GM18873 (cell line): Measurements from ENCODE around the gene PMP22.

Experiments used
- ATAC-seq: cut with Tn5 transposase; IDR thresholded peaks from one replicate; pipeline ENCODE4 v1.9.1; 2021; ENCODE audit warnings: mild to moderate bottlenecking, moderate library complexity, moderate number of reproducible peaks; ENCODE audit not compliant: unreplicated experiment, low FRiP score

PMP22 gene

DNA sequence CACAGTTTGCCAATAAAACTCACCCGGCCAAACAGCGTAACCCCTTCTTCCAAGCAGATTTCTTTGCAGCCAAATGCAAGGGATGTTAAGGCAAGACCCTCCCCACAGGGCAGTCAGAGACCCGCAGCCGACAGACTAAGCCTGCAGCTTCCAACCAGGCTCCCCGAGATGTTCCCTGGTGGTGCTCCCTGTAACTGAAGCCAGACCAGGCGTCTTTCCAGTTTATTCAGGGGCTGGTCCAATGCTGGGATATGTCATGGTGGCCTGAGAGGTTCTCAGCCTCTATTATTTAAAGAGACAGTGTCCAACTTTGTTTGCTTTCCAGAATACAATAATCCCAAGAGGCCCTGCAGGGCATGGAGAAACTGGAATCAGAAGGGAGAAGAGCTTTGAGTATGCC lies at the start of gene PMP22:
Gene PMP22 (minus strand): TSS at position 196 of the 400 bp plus-strand sequence. CDS start 4,599 bp downstream, outside the sequence.
- no peak for ATAC-seq

DNA sequence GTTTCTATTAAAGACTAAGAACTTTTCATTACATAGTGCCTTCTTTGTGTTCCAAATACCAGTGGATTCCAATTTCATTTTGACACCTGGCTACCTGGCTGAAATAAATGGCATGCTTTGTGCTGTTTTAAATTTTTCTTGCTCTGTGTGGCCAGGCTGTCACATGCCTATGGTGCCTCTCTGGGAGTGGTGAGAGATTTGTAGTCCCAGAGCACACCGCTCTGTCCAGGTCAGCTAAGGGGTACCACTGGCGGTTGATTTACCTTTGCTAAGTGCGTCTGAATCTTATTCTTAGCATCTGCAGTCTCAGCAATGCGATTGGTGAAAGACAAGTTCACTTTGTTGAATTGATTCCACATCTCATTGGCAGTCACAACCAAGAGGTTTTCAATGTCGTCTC lies 46.9 kb upstream of the PMP22 start:
- ATAC-seq: no peak

DNA sequence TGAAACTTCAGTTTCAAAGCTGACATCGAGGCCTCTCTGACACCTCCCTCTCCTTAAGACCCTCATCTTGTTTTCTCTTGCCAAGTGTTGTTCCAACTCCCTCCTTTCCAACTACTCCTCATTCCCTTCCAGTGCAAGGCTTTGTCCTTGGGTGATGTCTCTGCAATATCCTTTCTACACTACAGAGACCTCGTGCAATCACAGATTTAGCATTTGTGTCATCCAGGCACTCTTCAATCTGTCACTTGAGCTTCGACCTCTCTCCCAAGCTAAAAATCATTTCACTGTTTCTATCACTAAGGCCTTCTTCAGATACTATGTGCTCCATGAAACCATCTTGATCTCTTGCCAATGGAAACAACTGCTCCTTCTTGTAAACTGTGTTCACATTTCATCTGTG lies 44.7 kb upstream of the PMP22 start:
- no peak for ATAC-seq

GRCh38 chr17:15309236-15309635 lies 44.1 kb upstream of the PMP22 start:
- no peak for ATAC-seq

DNA sequence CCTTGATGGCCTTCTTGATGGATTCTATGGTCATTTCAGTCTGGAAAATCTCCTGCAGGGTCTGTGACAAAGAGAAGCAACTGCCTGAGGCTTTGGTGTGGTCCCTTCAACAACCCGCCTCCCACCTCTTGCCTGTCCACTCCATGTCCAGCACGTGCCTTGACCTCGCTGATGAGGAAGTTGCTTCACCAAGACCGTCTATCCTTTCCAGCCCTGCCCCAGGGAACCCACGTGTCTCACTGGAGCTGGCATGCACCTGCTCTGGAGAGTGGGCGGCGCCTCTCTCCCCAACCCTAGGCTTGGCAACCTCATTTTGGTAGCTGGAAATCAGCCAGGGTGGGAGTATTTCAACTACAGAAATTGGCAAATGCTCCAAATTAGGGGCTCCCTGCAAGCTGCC lies 43.6 kb upstream of the PMP22 start:
- no peak for ATAC-seq

DNA sequence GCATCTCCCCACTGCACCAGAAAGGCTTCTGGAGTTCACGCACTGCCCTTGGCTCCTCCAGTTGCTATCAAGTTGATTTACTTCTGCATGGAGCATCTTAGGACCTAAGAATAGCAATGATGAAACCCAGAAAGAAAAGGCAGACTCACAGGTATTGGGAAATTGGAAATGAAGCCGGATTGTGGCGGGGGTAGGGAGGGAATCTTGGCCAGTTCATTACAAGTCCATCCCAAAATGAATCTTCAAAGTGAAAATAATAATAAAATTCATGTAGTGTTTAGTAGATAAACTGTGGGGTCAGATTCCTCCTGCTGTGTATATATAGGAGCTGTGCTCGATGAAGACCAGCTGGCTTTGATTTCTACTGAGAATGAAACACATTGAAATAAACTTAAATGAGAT lies 42.6 kb upstream of the PMP22 start:
- no peak for ATAC-seq

DNA sequence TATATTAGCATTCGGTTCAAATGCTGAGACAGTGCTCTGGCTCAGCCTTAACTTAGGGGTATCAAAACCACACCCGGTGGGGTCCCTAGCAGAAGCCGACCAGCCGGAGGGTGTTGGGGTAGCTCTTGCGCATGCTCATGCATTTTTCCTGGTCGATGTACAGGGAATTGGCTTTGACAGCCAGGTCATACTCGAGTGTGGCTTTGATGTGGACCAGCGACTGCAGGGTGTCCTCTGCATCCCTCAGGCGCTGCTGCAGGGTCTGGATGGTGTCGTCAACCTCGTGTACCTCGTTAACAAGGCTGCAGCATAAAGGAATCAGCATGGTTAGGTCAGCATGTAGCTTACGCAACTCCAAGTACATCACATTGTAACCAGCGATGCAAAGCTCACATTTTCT lies 38.7 kb upstream of the PMP22 start:
- no peak for ATAC-seq

GRCh38 chr17:15303268-15303667 lies 38.1 kb upstream of the PMP22 start:
- no peak for ATAC-seq

DNA sequence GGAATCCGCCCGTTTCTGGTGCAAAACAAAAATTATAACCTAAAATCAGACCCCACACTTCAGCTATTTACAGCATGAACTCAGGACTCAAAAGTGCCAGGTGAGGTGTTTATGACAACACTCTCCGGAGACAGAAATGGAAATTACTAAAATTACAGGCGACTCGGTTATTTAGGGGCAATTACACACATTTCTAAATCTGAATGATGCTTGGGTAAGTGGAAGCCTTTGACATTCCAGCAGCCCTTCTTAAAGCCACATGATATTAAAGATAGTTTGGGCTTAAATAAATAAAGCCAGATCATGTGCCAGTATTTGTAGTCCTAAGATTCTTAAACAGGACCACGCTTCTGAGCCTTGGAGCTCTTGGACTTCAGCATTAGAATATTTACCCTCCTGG lies 36.7 kb upstream of the PMP22 start:
- ATAC-seq: no peak

DNA sequence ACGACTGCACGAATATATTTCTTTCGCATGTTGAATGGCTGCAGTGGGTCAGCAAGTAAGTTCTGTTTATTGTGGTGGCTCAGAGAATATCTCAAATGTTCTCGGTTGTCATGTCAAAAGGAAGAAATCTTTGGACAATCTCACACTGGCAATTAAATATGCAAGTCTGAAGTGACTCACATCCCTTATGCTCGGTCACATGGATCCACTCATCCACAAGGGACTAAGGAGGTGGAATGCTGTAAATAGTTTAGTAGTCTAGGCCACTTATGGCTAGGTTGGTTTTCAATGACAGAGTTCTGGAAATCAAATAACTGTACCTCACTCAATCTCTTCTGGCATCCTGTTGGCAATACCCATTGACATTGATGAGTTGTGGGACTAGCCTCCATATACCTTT lies 33.0 kb upstream of the PMP22 start:
- ATAC-seq: no peak

GRCh38 chr17:15293558-15293957 lies 28.4 kb upstream of the PMP22 start:
- no peak for ATAC-seq

DNA sequence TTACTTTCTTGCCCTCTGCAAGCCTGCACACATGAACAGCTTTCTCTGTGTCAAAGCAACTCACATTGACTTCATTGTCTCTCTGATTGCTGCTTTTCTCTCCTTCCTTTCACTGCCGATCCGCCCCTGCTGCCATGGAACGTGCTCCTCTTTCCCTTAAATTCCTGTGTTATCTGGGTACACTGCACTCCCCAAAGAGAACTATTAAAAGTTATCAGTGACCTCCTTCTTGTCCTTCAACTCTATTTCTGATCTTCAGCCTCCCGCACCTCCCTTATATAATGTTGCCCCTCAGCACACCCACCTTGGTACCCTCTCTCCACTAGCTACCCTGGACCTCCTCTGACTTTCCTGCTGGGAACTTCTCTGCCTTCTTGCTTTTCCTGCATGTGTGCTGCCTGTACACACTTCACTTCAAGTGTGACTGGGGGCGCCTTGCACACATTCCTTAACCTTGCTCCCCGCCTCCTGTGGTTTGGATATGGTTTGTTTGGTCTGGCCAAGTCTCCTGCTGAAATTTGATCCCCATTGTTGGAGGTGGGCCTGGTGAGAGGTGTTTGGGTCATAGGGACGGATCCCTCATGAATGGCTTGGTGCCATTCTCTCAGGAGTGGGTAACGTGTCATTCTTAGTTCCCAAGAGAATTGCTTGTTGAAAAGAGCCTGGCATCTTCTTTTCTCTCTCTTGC lies 26.7 kb upstream of the PMP22 start:
- ATAC-seq: no peak

DNA sequence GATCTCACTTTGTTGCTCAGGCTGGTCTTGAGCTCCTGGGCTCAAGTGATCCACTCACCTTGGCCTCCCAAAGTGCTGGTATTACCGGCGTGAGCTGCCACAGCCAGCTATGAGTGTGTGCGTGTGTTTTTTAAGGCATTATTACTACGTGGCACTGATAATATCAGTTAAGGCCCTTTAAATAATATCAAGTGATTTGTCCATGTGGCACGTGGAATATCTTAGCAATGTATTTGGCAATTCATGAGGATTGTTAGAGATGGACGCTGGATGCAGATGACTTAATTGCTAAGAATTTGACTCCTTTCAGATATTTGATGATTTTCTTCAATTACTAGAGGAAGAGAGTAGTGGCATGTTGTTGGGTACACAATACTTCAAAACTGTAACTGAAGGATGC lies 25.5 kb upstream of the PMP22 start:
- ATAC-seq: no peak

GRCh38 chr17:15289285-15290183 lies 24.4 kb upstream of the PMP22 start:
- no peak for ATAC-seq

GRCh38 chr17:15288859-15289258 lies 23.7 kb upstream of the PMP22 start:
- no peak for ATAC-seq

GRCh38 chr17:15287538-15288267 lies 22.6 kb upstream of the PMP22 start:
- ATAC-seq: no peak

- ATAC-seq: no peak
Observed at GRCh38 chr17:15285466-15285865, 20.3 kb upstream of the PMP22 start.

- no peak for ATAC-seq
Observed at GRCh38 chr17:15284537-15284936, 19.4 kb upstream of the PMP22 start.

DNA sequence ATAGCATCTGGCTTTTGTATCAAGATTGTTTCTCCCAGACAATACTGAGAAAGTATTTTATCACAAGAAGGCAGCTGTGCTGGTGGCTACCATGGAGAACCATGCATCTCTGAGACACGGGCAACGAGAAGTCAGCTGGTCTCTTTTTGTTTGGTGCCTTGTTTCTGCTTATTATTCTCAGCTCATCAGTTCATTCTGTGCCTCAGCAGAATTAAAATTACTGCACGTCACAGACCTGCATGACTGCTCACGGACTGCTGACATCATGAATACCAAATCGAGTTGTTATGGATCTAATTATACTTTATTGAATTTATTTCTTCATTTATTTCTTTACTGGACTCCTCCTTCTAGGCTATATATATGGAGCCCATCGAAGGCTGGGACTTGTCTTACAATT lies 19.0 kb upstream of the PMP22 start:
- ATAC-seq: no peak

GRCh38 chr17:15281909-15282308 lies 16.8 kb upstream of the PMP22 start:
- no peak for ATAC-seq

DNA sequence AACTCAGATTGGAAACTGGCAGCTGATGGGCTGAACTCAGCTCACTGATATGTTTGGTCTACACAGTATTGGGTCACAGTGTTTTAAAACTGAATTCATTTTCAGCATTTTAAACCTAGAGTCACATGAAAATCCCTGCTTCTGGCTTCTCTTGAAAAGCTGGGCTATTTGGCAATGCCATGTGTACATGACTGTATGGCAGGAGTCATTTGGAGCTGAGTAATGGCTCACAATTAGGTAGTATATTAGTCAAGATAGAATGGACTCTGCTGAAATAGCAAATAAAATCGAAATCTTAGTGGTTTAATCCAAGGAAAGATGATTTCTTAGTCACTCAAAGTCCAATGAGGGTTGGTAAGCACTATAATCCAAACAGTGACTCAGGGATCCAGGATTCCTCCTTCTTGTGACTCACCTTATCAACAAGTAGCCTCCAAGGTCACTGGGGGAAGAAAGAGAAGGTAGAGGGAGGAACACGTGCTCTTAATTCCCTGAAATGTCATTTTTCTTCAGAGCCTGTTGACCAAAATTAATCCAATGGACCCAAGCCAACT lies 13.9 kb upstream of the PMP22 start:
- no peak for ATAC-seq
